OCI-LY3 (cell line): ENCODE measurements around the gene NRG2.

ENCODE experiments used
- H2AFZ ChIP-seq: fragments of 200-600, 300-600 bp; shearing (Covaris generic); 2 replicates; pipeline ENCODE4 v1.6.0; 2014; ENCODE audit warnings: antibody characterized with exemption, low read depth, low read length
- H3K27ac ChIP-seq: fragments of 200-600, 300-600 bp; sonication (generic); 2 replicates; pipeline ENCODE4 v1.5.1; 2014; ENCODE audit warnings: mild to moderate bottlenecking, low read length, moderate library complexity, mixed read lengths
- H3K27me3 ChIP-seq: fragments of 200-600, 300-600 bp; sonication (generic); 2 replicates; pipeline ENCODE4 v1.6.1; 2014; ENCODE audit warnings: low read depth, low read length, mixed read lengths
- H3K36me3 ChIP-seq: fragments of 200-600, 300-600 bp; sonication (generic); replicated peaks from 2 replicates; pipeline ENCODE3; 2014; ENCODE audit warnings: low read depth, low read length, mixed read lengths
- H3K4me1 ChIP-seq: fragments of 300-600, 200-600 bp; sonication (generic); 2 replicates; pipeline ENCODE4 v1.6.1; 2014; ENCODE audit warnings: low read length, mixed read lengths
- H3K4me2 ChIP-seq: fragments of 200-600, 300-600 bp; sonication (generic); 2 replicates; pipeline ENCODE4 v1.6.1; 2014; ENCODE audit warnings: low read length, mixed read lengths
- H3K4me3 ChIP-seq: fragments of 300-600, 200-600 bp; sonication (generic); 2 replicates; pipeline ENCODE4 v1.5.1; 2014; ENCODE audit warnings: antibody characterized with exemption, mild to moderate bottlenecking, low read length, moderate library complexity
- H3K79me2 ChIP-seq: fragments of 300-600, 200-600 bp; shearing (Covaris generic); 2 replicates; pipeline ENCODE4 v1.6.1; 2014; ENCODE audit warnings: mild to moderate bottlenecking, low read length, mixed read lengths
- H3K9ac ChIP-seq: fragments of 300-600, 200-600 bp; shearing (Covaris generic); 2 replicates; pipeline ENCODE4 v1.6.0; 2014; ENCODE audit warnings: mild to moderate bottlenecking, low read length, moderate library complexity
- H3K9me3 ChIP-seq: fragments of 200-600, 300-600 bp; shearing (Covaris generic); 2 replicates; pipeline ENCODE4 v1.6.1; 2014; ENCODE audit warnings: low read length, mixed read lengths; ENCODE audit not compliant: insufficient read depth
- H4K20me1 ChIP-seq: fragments of 200-600, 300-600 bp; sonication (generic); 2 replicates; pipeline ENCODE4 v1.6.1; 2016; ENCODE audit warnings: low read length, mixed read lengths; ENCODE audit not compliant: insufficient read depth
- EZH2phosphoT487 ChIP-seq: fragments of 200-600 bp; shearing (Covaris generic); IDR thresholded peaks from 2 replicates; pipeline ENCODE4 v1.6.1; 2018; ENCODE audit warnings: antibody characterized with exemption, mixed run types, low read depth
- TF ChIP-seq, protein P1 (sequence below): fragments of 200-600, 300-600 bp; sonication (generic); IDR thresholded peaks from 2 replicates; pipeline ENCODE4 v1.5.1; 2014; ENCODE audit warnings: antibody characterized with exemption, low read length, low read depth

NRG2 gene

DNA sequence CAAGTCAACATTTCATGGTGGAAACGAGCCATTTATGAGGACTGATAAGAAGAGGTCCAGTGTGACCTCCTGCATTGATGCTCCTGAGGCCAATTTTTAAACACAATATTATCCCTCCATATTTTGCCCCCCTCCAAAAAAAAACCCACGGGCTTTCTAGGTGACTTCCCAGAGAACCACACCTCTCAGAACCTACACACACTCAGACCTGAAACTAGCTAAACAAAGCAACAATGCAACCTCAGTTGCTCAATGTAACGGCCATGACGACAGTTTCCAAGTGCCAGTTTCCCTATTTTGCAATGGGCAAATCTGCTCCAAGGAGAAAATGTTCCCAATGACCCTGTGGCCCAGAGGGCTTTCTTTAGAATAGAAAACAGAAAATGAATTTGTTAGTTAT, 3.5 kb downstream of the NRG2 start:
- Histone ChIP-seq H3K9ac (no peak overlapping the region), H3K27ac (no peak overlapping the region), H3K79me2 (no peaks in the 10 kb centered on the region), H3K27me3 (peaks cover 39% of the 10 kb centered on the region), H3K4me2 (no peak overlapping the region), H3K36me3 (no peaks in the 10 kb centered on the region), H3K4me3 (no peak overlapping the region), H3K4me1 (peaks cover 4% of the 10 kb centered on the region; the same call in 1 of the 2 replicates), H2AFZ (no peak overlapping the region), H3K9me3 (no peaks in the 10 kb centered on the region), H4K20me1 (no peaks in the 10 kb centered on the region)
- TF ChIP-seq, protein P1, sequence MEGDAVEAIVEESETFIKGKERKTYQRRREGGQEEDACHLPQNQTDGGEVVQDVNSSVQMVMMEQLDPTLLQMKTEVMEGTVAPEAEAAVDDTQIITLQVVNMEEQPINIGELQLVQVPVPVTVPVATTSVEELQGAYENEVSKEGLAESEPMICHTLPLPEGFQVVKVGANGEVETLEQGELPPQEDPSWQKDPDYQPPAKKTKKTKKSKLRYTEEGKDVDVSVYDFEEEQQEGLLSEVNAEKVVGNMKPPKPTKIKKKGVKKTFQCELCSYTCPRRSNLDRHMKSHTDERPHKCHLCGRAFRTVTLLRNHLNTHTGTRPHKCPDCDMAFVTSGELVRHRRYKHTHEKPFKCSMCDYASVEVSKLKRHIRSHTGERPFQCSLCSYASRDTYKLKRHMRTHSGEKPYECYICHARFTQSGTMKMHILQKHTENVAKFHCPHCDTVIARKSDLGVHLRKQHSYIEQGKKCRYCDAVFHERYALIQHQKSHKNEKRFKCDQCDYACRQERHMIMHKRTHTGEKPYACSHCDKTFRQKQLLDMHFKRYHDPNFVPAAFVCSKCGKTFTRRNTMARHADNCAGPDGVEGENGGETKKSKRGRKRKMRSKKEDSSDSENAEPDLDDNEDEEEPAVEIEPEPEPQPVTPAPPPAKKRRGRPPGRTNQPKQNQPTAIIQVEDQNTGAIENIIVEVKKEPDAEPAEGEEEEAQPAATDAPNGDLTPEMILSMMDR: no peak
- no peak for TF ChIP-seq EZH2phosphoT487

- Histone ChIP-seq H3K9me3 (no peaks in the 10 kb centered on the region), H4K20me1 (no peaks in the 10 kb centered on the region), H2AFZ (no peak overlapping the region), H3K36me3 (no peaks in the 10 kb centered on the region), H3K27ac (no peak overlapping the region), H3K4me3 (peak overlapping the region; percentile 30), H3K4me2 (peak overlapping the region; percentile 55), H3K4me1 (peaks cover 4% of the 10 kb centered on the region; the same call in 1 of the 2 replicates), H3K79me2 (no peaks in the 10 kb centered on the region), H3K27me3 (peaks cover 37% of the 10 kb centered on the region), H3K9ac (no peak overlapping the region)
- TF ChIP-seq, protein P1: no peak
- TF ChIP-seq EZH2phosphoT487: no peak
Observed at GRCh38 chr5:140038373-140038957, 4.6 kb downstream of the NRG2 start.

- TF ChIP-seq EZH2phosphoT487: no peak
- TF ChIP-seq, protein P1: no peak
- Histone ChIP-seq H3K36me3 (no peaks in the 10 kb centered on the region), H3K27me3 (peaks cover 37% of the 10 kb centered on the region), H3K9ac (no peak overlapping the region), H3K27ac (no peak overlapping the region), H3K4me1 (peaks cover 4% of the 10 kb centered on the region; the same call in 1 of the 2 replicates), H3K4me3 (no peak overlapping the region), H3K79me2 (no peaks in the 10 kb centered on the region), H4K20me1 (no peaks in the 10 kb centered on the region), H3K4me2 (no peak overlapping the region), H3K9me3 (no peaks in the 10 kb centered on the region), H2AFZ (no peak overlapping the region)
Observed at GRCh38 chr5:140037012-140037411, 6.1 kb downstream of the NRG2 start.

- Histone ChIP-seq H3K4me2 (no peak overlapping the region), H3K27ac (no peak overlapping the region), H3K79me2 (no peaks in the 10 kb centered on the region), H3K9ac (no peak overlapping the region), H3K4me1 (peaks cover 4% of the 10 kb centered on the region; the same call in 1 of the 2 replicates), H3K36me3 (no peaks in the 10 kb centered on the region), H3K27me3 (peaks cover 28% of the 10 kb centered on the region), H4K20me1 (no peaks in the 10 kb centered on the region), H2AFZ (no peak overlapping the region), H3K4me3 (no peak overlapping the region), H3K9me3 (no peaks in the 10 kb centered on the region)
- TF ChIP-seq, protein P1: no peak
Observed at GRCh38 chr5:140035881-140036280, 7.2 kb downstream of the NRG2 start.
